Spleen (tissue), 7 donors: ENCODE results near the gene SCYGR1.

Experiments used
- POLR2A ChIP-seq, 3 donors: fragments of 450-650 bp; IDR thresholded peaks; one replicate each; pipeline ENCODE4 v1.5.1; 2017; ENCODE audit warnings: antibody characterized with exemption in 3 of 3, mild to moderate bottlenecking in 1 of 3
- POLR2AphosphoS5 ChIP-seq, 3 donors: sonication (generic); formaldehyde crosslinking; IDR thresholded peaks; one replicate each; pipeline ENCODE4 v1.5.1; 2017; ENCODE audit warnings: antibody characterized with exemption in 3 of 3
- TF ChIP-seq, protein P1 (sequence below), 11 experiments: fragments of 200-600 bp in 7 of 11; fragments of 450-650 bp in 4 of 11; sonication (generic) in 4 of 11; IDR thresholded peaks in 8 of 11; conservative IDR thresholded peaks in 3 of 11; 1 replicate in 7 of 11; 2 replicates in 4 of 11; pipeline versions ENCODE4 v1.4.0 to v1.8.0; 2016 to 2021; ENCODE audit warnings: antibody characterized with exemption in 11 of 11, inconsistent platforms in 4 of 11, mild to moderate bottlenecking in 1 of 11
- donor health status: DM: no; HTN: no; CAD: no; lungs with moderate emphysema.
- donor health status: DM: no; HTN: no; CAD: no.
- donor health status: DM: no; HTN: no; CAD: no.

DNA sequence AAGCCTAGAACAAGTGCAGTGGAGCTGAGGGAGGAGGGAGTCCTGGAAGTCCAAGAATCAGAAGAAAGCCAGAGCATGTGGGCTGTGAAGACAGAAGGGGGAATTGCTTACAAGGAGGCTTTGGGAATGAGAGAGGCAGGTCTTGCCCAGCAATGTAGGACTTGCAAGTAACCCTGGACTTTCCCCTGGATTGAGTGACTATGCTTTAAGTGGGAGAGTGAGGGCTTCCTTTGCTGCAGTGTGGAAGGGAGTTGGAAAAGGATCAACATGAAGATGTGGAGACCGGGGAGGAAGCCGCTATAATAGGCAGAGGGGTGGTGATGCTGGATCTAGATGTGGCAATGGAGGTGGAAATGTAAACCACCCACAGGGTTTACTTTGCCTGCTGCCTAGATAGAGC, 13.8 kb upstream of the SCYGR1 start:
- TF ChIP-seq, protein P1, sequence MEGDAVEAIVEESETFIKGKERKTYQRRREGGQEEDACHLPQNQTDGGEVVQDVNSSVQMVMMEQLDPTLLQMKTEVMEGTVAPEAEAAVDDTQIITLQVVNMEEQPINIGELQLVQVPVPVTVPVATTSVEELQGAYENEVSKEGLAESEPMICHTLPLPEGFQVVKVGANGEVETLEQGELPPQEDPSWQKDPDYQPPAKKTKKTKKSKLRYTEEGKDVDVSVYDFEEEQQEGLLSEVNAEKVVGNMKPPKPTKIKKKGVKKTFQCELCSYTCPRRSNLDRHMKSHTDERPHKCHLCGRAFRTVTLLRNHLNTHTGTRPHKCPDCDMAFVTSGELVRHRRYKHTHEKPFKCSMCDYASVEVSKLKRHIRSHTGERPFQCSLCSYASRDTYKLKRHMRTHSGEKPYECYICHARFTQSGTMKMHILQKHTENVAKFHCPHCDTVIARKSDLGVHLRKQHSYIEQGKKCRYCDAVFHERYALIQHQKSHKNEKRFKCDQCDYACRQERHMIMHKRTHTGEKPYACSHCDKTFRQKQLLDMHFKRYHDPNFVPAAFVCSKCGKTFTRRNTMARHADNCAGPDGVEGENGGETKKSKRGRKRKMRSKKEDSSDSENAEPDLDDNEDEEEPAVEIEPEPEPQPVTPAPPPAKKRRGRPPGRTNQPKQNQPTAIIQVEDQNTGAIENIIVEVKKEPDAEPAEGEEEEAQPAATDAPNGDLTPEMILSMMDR (IDR thresholded peaks at IDR 0.05 in 8 of 11, conservative IDR thresholded peaks at IDR 0.05 in 3 of 11), result no peak
- TF ChIP-seq POLR2AphosphoS5 (IDR thresholded peaks at IDR 0.05), result no peak
- TF ChIP-seq POLR2A (IDR thresholded peaks at IDR 0.05), result no peak
